ENCODE measurements around the gene PPIB.

The PPIB gene

DNA sequence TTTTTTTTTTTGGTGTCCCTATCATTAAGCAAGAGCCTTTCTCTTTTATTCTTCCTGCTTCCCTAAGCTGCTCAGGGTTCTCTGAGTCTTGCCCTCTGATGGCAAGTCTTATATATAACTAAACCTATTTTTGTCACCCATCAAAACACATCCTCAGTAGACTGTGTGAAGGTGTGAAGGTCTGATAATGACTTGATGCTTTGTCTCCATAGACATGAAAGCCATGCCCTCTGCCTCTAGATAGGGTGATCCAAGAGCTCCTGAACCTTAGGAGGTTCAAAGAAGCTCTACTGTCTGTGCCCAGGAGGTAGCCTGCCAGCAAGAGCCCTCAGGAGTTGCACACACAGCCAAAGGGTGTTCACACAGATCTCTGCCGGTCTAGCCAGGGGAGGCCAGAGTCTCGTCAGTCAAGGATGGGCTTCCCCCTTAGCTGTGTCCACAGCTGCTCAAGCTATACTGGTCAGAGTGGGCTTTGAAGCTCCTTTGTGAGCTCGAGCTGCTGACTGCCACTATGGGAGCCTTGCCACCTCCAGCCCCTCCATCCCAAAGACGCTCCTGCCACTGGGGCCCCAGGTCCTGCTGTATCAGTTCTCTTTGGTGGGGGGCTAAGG is 24.4 kb downstream of the PPIB start:
- no peak for DNase-seq (ENCODE audit: low read depth)
- TF ChIP-seq, protein P1, sequence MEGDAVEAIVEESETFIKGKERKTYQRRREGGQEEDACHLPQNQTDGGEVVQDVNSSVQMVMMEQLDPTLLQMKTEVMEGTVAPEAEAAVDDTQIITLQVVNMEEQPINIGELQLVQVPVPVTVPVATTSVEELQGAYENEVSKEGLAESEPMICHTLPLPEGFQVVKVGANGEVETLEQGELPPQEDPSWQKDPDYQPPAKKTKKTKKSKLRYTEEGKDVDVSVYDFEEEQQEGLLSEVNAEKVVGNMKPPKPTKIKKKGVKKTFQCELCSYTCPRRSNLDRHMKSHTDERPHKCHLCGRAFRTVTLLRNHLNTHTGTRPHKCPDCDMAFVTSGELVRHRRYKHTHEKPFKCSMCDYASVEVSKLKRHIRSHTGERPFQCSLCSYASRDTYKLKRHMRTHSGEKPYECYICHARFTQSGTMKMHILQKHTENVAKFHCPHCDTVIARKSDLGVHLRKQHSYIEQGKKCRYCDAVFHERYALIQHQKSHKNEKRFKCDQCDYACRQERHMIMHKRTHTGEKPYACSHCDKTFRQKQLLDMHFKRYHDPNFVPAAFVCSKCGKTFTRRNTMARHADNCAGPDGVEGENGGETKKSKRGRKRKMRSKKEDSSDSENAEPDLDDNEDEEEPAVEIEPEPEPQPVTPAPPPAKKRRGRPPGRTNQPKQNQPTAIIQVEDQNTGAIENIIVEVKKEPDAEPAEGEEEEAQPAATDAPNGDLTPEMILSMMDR (conservative IDR thresholded peaks at IDR 0.05; ENCODE audit: low read depth, low read length) = no peak
- H3K4me3 ChIP-seq (ENCODE audit: low read depth, low read length) = no peak overlapping the region

GRCh38 chr15:64137226-64137833 is 25.5 kb downstream of the PPIB start:
- TF ChIP-seq, protein P1 (conservative IDR thresholded peaks at IDR 0.05; ENCODE audit: low read depth, low read length) = peak; percentile 32
- DNase-seq (ENCODE audit: low read depth) = peak; percentile 45
- no peak overlapping the region for H3K4me3 ChIP-seq (ENCODE audit: low read depth, low read length)

- no peak for DNase-seq (ENCODE audit: low read depth)
- TF ChIP-seq, protein P1 (conservative IDR thresholded peaks at IDR 0.05; ENCODE audit: low read depth, low read length) = no peak
- H3K4me3 ChIP-seq (ENCODE audit: low read depth, low read length) = no peak overlapping the region
Measured at GRCh38 chr15:64136347-64136746, 26.5 kb downstream of the PPIB start.

DNA sequence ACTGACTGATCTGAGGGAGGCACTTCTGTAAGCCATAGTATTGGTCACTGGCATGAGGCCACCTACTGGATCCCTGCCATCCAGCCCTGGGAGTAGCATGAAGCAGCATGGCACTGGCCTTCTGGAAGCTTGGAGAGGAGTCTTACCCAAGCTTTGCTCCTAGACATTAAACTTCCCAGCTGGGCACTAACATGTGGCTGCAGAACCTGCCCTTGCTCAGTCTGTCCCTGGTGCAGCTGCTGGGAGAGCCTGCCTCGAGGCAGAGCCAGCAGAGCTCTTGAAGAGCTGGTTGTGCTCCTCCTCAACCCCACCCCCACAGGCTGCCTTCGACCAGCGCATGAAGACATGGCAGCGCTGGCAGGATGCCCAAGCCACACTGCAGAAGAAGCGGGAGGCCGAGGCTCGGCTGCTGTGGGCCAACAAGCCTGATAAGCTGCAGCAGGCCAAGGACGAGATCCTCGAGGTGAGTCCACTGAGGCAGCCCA is 28.4 kb downstream of the PPIB start:
- TF ChIP-seq, protein P1 (conservative IDR thresholded peaks at IDR 0.05; ENCODE audit: low read depth, low read length) = no peak
- no peak for DNase-seq (ENCODE audit: low read depth)
- no peak overlapping the region for H3K4me3 ChIP-seq (ENCODE audit: low read depth, low read length)

- no peak for DNase-seq (ENCODE audit: low read depth)
- H3K4me3 ChIP-seq (ENCODE audit: low read depth, low read length) = no peak overlapping the region
- TF ChIP-seq, protein P1 (conservative IDR thresholded peaks at IDR 0.05; ENCODE audit: low read depth, low read length) = no peak
Measured at GRCh38 chr15:64133623-64134344, 29.0 kb downstream of the PPIB start.

DNA sequence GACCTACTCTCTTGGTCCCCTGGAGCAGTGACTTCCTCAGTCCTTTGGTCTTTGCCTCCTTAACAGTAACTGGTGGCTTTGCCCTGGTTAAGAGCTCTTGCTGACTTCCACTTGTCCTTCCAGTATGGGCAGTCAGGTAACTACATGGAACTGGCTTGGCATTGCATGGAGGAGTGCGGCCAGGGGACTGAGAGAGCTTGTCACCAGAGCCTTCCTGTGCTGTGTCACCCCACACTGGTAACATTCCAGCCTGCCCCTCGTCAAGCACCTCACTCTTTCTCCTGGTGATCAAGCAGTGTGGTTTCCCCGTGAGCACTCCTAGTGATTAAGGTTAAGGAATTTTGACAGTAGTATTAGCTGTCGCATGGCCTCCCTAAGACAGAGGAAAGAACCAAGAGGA is 30.6 kb downstream of the PPIB start:
- H3K4me3 ChIP-seq (ENCODE audit: low read depth, low read length) = no peak overlapping the region
- TF ChIP-seq, protein P1 (conservative IDR thresholded peaks at IDR 0.05; ENCODE audit: low read depth, low read length) = no peak
- no peak for DNase-seq (ENCODE audit: low read depth)

Measured in choroid plexus epithelial cell (primary cell).